ENCODE data around the gene CCDC71. TPM values are rescaled to one million over a fixed set of nuclear protein-coding genes. Genes with fewer than 3 reads are reported as not detected.
A peak's percentile ranks its signal among the peaks of the same experiment; 100 is the strongest.

The CCDC71 gene
- total and polyA plus RNA-seq, 2 of the 13 experiments (the other 11 are each of a cell fraction or from before 2014, with no cell fraction given), result 9.7 to 14.3 TPM

GRCh38 chr3:49123687-49124086 lies 42.4 kb downstream of the CCDC71 start (continued):
- TF ChIP-seq ZBED4 (CRISPR knock-in tag; IDR thresholded peaks at IDR 0.05; ENCODE audit: borderline replicate concordance) (no peak), ZNF333 (CRISPR knock-in tag; IDR thresholded peaks at IDR 0.05; ENCODE audit: borderline replicate concordance) (no peak), ZNF724P (CRISPR knock-in tag; IDR thresholded peaks at IDR 0.05; ENCODE audit: borderline replicate concordance) (no peak)

GRCh38 chr3:49122886-49123545 lies 43.1 kb downstream of the CCDC71 start:
- POLR2A ChIA-PET, result interaction anchor here (2.0 to 4.3 kb wide), 2 partner anchors 10 to 11 kb away, joined by 11 to 110 read pairs; partner anchors contain the start of gene LAMB2
- CTCF ChIA-PET (ENCODE audit: low intra/inter-chr PET ratio, low total read pairs), result no interaction called here
- H3K36me3 ChIP-seq (replicated peaks in 1 of 2; ENCODE audit: control insufficient read depth in 1 of 2, insufficient read depth in 2 of 2, low read length in 2 of 2), result peaks cover 13 to 37% of the 10 kb centered on the region in 2 experiments
- peaks cover 14% of the 10 kb centered on the region for H3K79me2 ChIP-seq (ENCODE audit: insufficient read depth, low read length)
- no peak for DNase-seq (ENCODE audit: low spot score)
- WGBS (ENCODE audit: low lambda C conversion rate), result 98% methylated on average over 14 of the region's 17 CpGs
- H3K4me3 ChIP-seq (replicated peaks in 1 of 3; ENCODE audit: insufficient read depth in 1 of 3, low read depth in 2 of 3, low read length in 3 of 3), result no peak overlapping the region
- no peak for ATAC-seq
- FAIRE-seq, result no peak
- peaks cover 19% of the 10 kb centered on the region for H3K4me1 ChIP-seq (ENCODE audit: insufficient read depth, low read length)
- no TSS peak for BruUV-seq (replicated peaks)
- in situ Hi-C loops (cut with HindIII; ENCODE audit: extremely low pct_ligation_motif_present, low pct_unique_long_range_greater_than_20kb), result no loop called here
- H3K9me3 ChIP-seq (ENCODE audit: low read length), result no peaks in the 10 kb centered on the region
- H3K4me2 ChIP-seq (ENCODE audit: low read depth, low read length), result no peak overlapping the region
- no peak overlapping the region for H3K27ac ChIP-seq (ENCODE audit: extremely low read length, insufficient read depth, low read length)
- intact Hi-C loops (cut with micrococcal nuclease; ENCODE audit: unreplicated experiment), result no loop called here
- no peaks in the 10 kb centered on the region for H4K20me1 ChIP-seq (ENCODE audit: insufficient read depth, low read length)
- H2AFZ ChIP-seq (ENCODE audit: low read length), result no peak overlapping the region
- TF ChIP-seq TIGD3 (CRISPR knock-in tag; IDR thresholded peaks at IDR 0.05; ENCODE audit: borderline replicate concordance) (no peak), AGO2 (optimal IDR thresholded peaks at IDR 0.05; ENCODE audit: low read depth, low read length) (peak; percentile 40), RBFOX2 (IDR thresholded peaks at IDR 0.05; ENCODE audit: low read depth, low read length) (0 out of 2 replicates have a peak, but pooled peaks have one; percentile 4), CENPX (CRISPR knock-in tag; IDR thresholded peaks at IDR 0.05) (no peak), ZNF768 (CRISPR knock-in tag; IDR thresholded peaks at IDR 0.05) (no peak)
- H3K27me3 ChIP-seq (ENCODE audit: control insufficient read depth in 1 of 2, insufficient read depth in 2 of 2, low read length in 2 of 2), result no peaks in the 10 kb centered on the region; a peak in 1 of 5 replicates
- H3K9ac ChIP-seq (ENCODE audit: insufficient read depth, low read depth, low read length), result no peak overlapping the region

All from HepG2 (cell line).